ENCODE results near the gene PNCK.

GRCh38 chrX:153681175-153681574 lies 7.6 kb upstream of the PNCK start:
- TF ChIP-seq EP300 (IDR thresholded peaks at IDR 0.05; ENCODE audit: borderline replicate concordance) = no peak
- no peak for TF ChIP-seq TAF1 (IDR thresholded peaks at IDR 0.05; ENCODE audit: low read depth)
- no peak for TF ChIP-seq MAX (IDR thresholded peaks at IDR 0.05)
- no peak for TF ChIP-seq TEAD4 (IDR thresholded peaks at IDR 0.05)
- TF ChIP-seq ZBTB7A (IDR thresholded peaks at IDR 0.05; ENCODE audit: low read depth) = no peak
- no peak for TF ChIP-seq TCF12 (IDR thresholded peaks at IDR 0.05; ENCODE audit: low read depth)
- no peak for TF ChIP-seq EGR1 (IDR thresholded peaks at IDR 0.05)
